IPS-NIHi11 (cell line): Measurements from ENCODE around the gene INHBE.
"Not testable (repeated sequence)": the region's sequence is repeated elsewhere in the genome, so short reads cannot be mapped to it uniquely, and the experiment has no call there.

Experiments
- DNase-seq: peaks from one replicate; pipeline ENCODE4 v3.0.0; 2012; ENCODE audit warnings: mixed read lengths, low spot score

INHBE gene

GRCh38 chr12:57498132-57498502, 43.0 kb downstream of the INHBE start:
- DNase-seq: no peak

- DNase-seq: no peak
Measured at GRCh38 chr12:57498571-57498970, 43.5 kb downstream of the INHBE start.

- DNase-seq: no peak
Measured at GRCh38 chr12:57500213-57500612, 45.1 kb downstream of the INHBE start.

- DNase-seq: not testable (repeated sequence)
Measured at GRCh38 chr12:57502311-57502969, 47.3 kb downstream of the INHBE start.

- DNase-seq: not testable (repeated sequence)
Measured at GRCh38 chr12:57506541-57506940, 51.4 kb downstream of the INHBE start.
